GM10266 (cell line): ENCODE measurements around the gene TASOR2.

Experiments
- DNase-seq: peaks from one replicate; pipeline ENCODE4 v3.0.0; 2012; ENCODE audit errors: extremely low spot score
- TF ChIP-seq, protein P1 (sequence below): IDR thresholded peaks from 2 replicates; pipeline ENCODE4 v1.5.1; 2012; ENCODE audit warnings: mild to moderate bottlenecking, low read depth; ENCODE audit not compliant: control insufficient read depth, insufficient read depth; ENCODE audit errors: missing control alignments

Gene TASOR2, protein sequence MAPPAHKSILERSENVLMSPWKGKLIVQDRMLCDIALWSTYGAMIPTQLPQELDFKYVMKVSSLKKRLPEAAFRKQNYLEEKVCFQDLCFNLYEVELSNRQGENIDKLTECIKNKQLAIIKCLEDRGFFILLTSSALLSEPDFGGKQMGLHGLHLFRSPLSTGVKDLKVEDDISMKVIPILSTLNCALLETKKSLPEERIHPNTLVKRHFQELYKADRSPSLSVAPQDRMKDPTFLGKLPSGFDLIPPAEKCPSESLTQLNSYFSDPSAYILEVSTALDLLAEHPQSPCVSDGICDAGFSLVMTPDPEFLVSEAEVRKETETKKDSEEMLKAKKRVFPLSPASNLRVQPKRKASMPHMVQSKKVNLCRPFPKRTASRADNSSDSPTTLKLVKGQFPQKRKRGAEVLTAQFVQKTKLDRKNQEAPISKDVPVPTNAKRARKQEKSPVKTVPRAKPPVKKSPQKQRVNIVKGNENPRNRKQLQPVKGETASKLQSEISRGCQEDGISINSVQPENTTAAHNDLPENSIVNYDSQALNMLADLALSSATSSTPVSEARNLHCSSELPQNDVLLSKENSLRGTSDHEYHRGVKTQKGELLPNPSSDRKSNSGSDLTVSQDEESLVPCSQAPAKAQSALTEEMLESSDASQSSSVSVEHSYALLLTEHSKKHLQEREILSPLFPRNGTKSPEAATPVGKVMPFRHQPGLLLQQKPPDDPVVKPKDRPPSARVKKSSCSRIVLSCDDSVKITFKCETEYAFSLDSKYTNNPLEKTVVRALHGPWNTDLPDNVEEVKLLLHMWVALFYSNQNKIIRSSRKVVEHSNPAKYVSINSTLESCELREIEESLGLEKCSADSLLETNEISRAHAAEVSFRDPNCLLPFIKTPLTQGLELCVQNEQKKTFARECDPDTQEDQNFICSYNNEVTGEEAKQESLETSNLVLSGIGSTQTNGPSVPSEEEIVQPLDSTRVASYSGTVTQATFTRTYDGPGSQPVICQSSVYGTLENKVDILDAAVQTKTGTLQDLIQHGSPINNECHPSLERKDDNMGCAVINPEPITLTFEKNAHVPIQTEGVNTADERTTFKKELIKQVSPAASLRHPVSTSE (N-terminal part only)

DNA sequence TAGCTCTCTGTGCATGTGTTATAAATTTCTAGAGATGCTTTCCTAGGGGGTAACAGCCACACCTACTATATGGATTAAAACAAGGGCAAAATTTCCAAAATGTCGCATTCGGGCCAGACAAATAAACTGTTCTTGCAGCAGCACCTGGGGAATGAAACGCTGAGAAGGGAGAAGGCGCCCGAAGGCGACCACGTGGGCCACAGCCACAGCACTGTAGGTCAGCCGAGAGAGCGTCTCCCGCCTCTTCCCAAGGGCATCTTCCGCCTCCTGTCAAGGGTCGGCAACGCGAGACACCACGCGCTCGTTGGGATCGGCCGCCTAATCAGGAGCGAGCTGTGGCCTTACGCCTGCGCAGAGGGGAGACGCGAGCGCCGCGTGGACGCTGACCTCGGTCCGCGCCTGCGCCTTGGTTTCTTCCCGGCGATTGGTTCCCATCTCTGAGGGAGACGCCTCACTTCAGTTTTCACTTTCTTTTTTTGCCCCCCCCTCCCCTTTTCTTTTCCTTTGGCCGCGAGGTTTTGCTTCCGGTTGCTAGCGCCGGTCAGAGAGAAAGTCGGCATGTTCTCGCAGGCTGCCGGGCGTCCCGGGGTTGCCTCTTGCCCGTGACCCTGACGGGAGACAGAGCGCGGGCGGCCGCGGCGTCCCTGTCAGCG lies at the start of gene TASOR2:
TASOR2 (plus strand) TSS at position 521 of the 653 bp plus-strand sequence. CDS start 35,805 bp downstream, outside the sequence.
- peak; percentile 97 for DNase-seq
- TF ChIP-seq, protein P1, sequence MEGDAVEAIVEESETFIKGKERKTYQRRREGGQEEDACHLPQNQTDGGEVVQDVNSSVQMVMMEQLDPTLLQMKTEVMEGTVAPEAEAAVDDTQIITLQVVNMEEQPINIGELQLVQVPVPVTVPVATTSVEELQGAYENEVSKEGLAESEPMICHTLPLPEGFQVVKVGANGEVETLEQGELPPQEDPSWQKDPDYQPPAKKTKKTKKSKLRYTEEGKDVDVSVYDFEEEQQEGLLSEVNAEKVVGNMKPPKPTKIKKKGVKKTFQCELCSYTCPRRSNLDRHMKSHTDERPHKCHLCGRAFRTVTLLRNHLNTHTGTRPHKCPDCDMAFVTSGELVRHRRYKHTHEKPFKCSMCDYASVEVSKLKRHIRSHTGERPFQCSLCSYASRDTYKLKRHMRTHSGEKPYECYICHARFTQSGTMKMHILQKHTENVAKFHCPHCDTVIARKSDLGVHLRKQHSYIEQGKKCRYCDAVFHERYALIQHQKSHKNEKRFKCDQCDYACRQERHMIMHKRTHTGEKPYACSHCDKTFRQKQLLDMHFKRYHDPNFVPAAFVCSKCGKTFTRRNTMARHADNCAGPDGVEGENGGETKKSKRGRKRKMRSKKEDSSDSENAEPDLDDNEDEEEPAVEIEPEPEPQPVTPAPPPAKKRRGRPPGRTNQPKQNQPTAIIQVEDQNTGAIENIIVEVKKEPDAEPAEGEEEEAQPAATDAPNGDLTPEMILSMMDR: no peak

DNA sequence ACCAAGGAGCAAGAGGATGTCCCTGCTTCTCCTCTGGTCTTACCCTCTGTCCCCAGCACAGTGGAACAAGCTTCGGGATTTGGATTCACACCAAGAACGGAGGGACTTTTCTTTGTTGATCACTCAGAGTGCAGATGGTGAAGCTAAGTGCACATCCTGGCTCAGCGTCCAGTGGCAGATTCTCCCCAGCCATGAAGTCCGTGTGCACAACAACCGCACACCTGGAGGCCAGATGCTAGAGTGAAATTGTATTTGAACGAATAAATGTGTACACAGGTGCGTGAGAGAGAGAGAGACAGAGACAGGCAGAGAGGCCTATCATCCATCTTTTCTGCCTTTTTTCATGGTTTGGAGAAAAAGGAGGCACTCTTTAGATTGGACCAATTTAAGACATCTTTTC lies 49.7 kb upstream of the TASOR2 start:
- DNase-seq: no peak
- TF ChIP-seq, protein P1: no peak

- DNase-seq: no peak
- TF ChIP-seq, protein P1: no peak
Measured at GRCh38 chr10:5638494-5638893, 46.1 kb upstream of the TASOR2 start.

- DNase-seq: no peak
- TF ChIP-seq, protein P1: no peak
Measured at GRCh38 chr10:5639066-5639465, 45.6 kb upstream of the TASOR2 start.

DNA sequence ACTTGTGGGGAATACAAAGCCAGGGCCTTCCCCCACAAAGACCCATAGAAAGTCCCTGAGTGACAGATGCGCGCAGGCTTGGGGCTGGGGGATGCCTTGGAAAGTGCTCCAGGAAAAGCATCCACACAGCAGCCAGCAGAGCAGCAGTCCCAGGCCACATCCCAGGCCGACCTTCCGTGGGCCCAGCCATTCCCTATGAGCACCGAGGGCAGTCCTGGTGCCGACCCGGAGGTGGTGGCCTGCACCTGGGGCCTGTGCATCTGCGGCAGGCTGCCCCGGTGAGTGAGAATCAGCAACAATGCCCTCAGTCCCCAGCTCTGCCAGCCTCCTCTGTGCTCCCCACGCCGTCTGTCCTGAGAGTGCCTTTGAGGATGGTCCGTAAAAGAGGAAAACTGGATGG lies 44.6 kb upstream of the TASOR2 start:
- no peak for DNase-seq
- TF ChIP-seq, protein P1: no peak

DNA sequence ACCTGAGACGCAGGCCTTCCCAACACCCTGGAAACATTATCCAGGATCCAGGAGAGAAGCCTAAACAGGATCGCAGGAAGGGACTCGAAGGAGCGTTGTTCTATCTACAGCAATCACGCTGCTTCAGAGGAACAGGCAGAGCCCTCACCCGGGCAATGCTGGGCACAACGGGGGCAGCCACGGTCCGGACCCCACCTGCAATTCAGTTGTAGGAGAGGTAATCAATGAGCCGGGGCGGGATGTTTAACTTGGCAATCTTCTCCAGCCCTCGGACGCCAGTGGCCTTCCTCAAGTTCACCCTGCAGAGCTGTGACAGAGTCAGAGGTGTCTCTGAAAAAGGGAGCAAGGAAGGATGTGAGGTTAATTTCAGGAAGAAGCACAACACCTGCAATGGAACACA lies 44.1 kb upstream of the TASOR2 start:
- TF ChIP-seq, protein P1: no peak
- DNase-seq: no peak
